Glutamatergic neuron (in vitro differentiated cells): ENCODE data around the gene GPSM3. TPM values are rescaled to one million over a fixed set of nuclear protein-coding genes. Genes with fewer than 3 reads are reported as not detected.
A peak's percentile ranks its signal among the peaks of the same experiment; 100 is the strongest.

Source experiments
- DNase-seq: peaks from one replicate; pipeline ENCODE4 v3.0.0; 2022
- H3K27ac Mint-ChIP-seq: one replicate; pipeline ENCODE4 v1.8.0; 2020; ENCODE audit warnings: mild to moderate bottlenecking, mixed read lengths, inconsistent platforms; ENCODE audit not compliant: unreplicated experiment
- H3K27me3 Mint-ChIP-seq: one replicate; pipeline ENCODE4 v1.8.0; 2020; ENCODE audit warnings: mild to moderate bottlenecking, moderate library complexity, mixed read lengths, inconsistent platforms; ENCODE audit not compliant: unreplicated experiment
- H3K36me3 Mint-ChIP-seq: one replicate; pipeline ENCODE4 v1.8.0; 2020; ENCODE audit warnings: mild to moderate bottlenecking, mixed read lengths, inconsistent platforms; ENCODE audit not compliant: unreplicated experiment
- H3K4me1 Mint-ChIP-seq: one replicate; pipeline ENCODE4 v1.8.0; 2020; ENCODE audit warnings: mild to moderate bottlenecking, low read depth, mixed read lengths, inconsistent platforms; ENCODE audit not compliant: unreplicated experiment
- H3K4me3 Mint-ChIP-seq: one replicate; pipeline ENCODE4 v1.8.0; 2020; ENCODE audit warnings: mild to moderate bottlenecking, mixed read lengths, inconsistent platforms; ENCODE audit not compliant: unreplicated experiment
- H3K9me3 Mint-ChIP-seq: one replicate; pipeline ENCODE4 v1.8.0; 2020; ENCODE audit warnings: mild to moderate bottlenecking, moderate library complexity, mixed read lengths, inconsistent platforms; ENCODE audit not compliant: unreplicated experiment
- total RNA-seq: library from RNA; stranded (reverse); fragmentation: NEBNext Ultra II Directional; extraction: Animal tissue kit (Norgen Biotek cat#: 25700); gene quantifications from one replicate; pipeline ENCODE4 v1.2.1, GENCODE V29; 2021; ENCODE audit not compliant: unreplicated experiment
- TF ChIP-seq, protein P1 (sequence below): fragments of 200-600 bp; sonication (generic); IDR thresholded peaks from one replicate; pipeline ENCODE4 v1.5.0; 2021; ENCODE audit not compliant: partially characterized antibody, unreplicated experiment

Gene GPSM3
- total RNA-seq, 1 donor from 2014 or later = 3.2 TPM

- H3K27me3 Mint-ChIP-seq = peaks cover 24% of the 10 kb centered on the region
- no peaks in the 10 kb centered on the region for H3K36me3 Mint-ChIP-seq
- H3K4me1 Mint-ChIP-seq = peaks cover 28% of the 10 kb centered on the region
- TF ChIP-seq, protein P1, sequence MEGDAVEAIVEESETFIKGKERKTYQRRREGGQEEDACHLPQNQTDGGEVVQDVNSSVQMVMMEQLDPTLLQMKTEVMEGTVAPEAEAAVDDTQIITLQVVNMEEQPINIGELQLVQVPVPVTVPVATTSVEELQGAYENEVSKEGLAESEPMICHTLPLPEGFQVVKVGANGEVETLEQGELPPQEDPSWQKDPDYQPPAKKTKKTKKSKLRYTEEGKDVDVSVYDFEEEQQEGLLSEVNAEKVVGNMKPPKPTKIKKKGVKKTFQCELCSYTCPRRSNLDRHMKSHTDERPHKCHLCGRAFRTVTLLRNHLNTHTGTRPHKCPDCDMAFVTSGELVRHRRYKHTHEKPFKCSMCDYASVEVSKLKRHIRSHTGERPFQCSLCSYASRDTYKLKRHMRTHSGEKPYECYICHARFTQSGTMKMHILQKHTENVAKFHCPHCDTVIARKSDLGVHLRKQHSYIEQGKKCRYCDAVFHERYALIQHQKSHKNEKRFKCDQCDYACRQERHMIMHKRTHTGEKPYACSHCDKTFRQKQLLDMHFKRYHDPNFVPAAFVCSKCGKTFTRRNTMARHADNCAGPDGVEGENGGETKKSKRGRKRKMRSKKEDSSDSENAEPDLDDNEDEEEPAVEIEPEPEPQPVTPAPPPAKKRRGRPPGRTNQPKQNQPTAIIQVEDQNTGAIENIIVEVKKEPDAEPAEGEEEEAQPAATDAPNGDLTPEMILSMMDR = no peak
- DNase-seq = peak; percentile 52
- H3K9me3 Mint-ChIP-seq = peaks cover 11% of the 10 kb centered on the region
- H3K4me3 Mint-ChIP-seq = peak overlapping the region; percentile 89
- H3K27ac Mint-ChIP-seq = peak overlapping the region; percentile 94
These were observed 42.2 kb downstream of the GPSM3 start for GRCh38 chr6:32149932-32150870.

DNA sequence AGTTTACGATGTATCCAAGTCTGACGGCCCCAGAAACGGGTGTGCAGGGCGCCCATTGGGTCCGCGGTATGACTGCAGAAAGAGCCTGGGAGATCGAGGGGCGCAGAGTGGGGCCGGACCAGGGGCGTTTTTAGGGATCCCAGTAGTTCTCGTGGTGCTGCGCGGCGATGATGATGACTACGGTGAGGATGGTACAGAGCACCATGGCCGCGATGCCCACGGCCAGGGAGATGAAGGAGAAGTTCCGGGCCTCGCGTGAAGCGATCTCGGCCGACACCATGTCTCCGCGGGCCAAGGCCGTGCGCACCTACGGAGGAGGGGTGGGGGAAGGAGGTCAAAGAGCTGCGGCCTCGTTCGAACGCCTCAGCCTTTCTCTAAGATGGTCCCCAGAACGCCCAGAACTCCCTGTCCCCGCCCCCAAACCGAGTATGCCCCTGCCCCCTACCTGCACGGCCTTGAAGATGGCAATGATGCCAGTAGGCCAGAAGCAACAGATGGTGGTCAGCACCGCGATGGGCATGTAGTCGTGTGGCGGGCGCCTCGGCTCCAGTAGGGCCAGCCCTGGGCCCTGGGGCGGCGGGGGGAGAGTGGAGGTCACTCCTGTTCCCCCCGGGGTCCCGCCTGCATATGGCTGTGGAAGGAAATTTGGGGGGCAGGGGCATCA lies 43.2 kb downstream of the GPSM3 start:
- Mint-ChIP-seq H3K4me3 (peak overlapping the region; percentile 54), H3K36me3 (no peaks in the 10 kb centered on the region), H3K4me1 (peaks cover 27% of the 10 kb centered on the region), H3K9me3 (peaks cover 11% of the 10 kb centered on the region), H3K27me3 (peaks cover 24% of the 10 kb centered on the region), H3K27ac (no peak overlapping the region)
- TF ChIP-seq, protein P1 = no peak
- no peak for DNase-seq

DNA sequence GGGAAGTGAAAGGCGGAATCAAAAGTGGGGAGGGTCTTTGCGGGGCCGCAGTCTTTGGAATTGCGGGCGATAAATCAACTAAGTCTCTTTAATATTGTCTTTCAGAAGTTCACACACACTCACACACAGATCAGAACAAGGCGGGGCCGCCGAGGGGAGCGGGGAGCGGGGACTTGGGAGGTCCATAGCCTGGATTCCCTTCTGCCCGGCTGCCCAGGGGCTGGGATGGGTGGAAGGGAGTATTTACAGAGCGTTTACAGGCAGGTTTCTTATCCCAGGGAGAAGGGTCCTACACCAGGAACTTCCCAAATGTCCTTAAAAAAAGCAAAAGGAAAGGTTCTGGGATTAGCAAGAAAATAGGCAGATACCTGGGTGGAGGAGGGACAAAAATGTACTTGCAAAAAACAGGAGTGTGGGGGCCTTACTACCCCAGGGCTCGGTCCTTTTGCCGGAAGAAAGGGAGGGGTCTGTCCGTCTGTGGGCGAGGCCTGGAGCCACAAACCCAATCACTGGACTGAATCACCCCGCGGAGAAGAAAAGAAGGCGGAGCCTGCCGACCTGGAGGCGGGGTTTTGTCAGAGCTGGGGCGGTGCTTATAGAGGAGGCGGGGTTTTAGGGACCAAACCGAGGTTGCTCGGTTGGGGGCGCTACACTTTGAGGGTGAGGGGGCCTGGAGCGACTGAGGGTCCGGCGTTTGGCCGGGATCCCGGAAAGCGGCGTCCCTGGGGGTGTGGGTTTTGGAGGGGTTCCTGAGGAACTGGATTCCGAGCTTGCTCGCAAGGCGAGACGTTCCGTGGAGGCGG lies 44.0 kb downstream of the GPSM3 start:
- H3K9me3 Mint-ChIP-seq = peaks cover 11% of the 10 kb centered on the region
- TF ChIP-seq, protein P1 = no peak
- DNase-seq = peak; percentile 51
- no peak overlapping the region for H3K27ac Mint-ChIP-seq
- peak overlapping the region; percentile 54 for H3K4me3 Mint-ChIP-seq
- no peaks in the 10 kb centered on the region for H3K36me3 Mint-ChIP-seq
- H3K4me1 Mint-ChIP-seq = peaks cover 27% of the 10 kb centered on the region
- peaks cover 24% of the 10 kb centered on the region for H3K27me3 Mint-ChIP-seq

GRCh38 chr6:32147401-32148132 lies 44.9 kb downstream of the GPSM3 start:
- H3K36me3 Mint-ChIP-seq = no peaks in the 10 kb centered on the region
- no peak for DNase-seq
- H3K4me1 Mint-ChIP-seq = peaks cover 20% of the 10 kb centered on the region
- peaks cover 11% of the 10 kb centered on the region for H3K9me3 Mint-ChIP-seq
- H3K27ac Mint-ChIP-seq = no peak overlapping the region
- TF ChIP-seq, protein P1 = no peak
- H3K4me3 Mint-ChIP-seq = no peak overlapping the region
- H3K27me3 Mint-ChIP-seq = peaks cover 24% of the 10 kb centered on the region
